GM13977 (cell line): ENCODE data around the gene RNF166.
A peak's percentile ranks its signal among the peaks of the same experiment; 100 is the strongest.

Experiments used
- DNase-seq: peaks from one replicate; pipeline ENCODE4 v3.0.0; 2012; ENCODE audit warnings: low spot score
- in situ Hi-C: fragments of 300-500 bp; cut with MboI; formaldehyde crosslinking; loops from one replicate; pipeline ENCODE4 v1.12.0; 2022; ENCODE audit warnings: low sequenced_read_pairs, low pct_unique_long_range_greater_than_20kb, mixed read lengths, inconsistent platforms; ENCODE audit not compliant: unreplicated experiment
- TF ChIP-seq, protein P1 (sequence below): IDR thresholded peaks from 2 replicates; pipeline ENCODE4 v1.5.1; 2012; ENCODE audit warnings: mild to moderate bottlenecking, control low read depth; ENCODE audit not compliant: insufficient read depth; ENCODE audit errors: extremely low read depth, missing control alignments

RNF166 gene

DNA sequence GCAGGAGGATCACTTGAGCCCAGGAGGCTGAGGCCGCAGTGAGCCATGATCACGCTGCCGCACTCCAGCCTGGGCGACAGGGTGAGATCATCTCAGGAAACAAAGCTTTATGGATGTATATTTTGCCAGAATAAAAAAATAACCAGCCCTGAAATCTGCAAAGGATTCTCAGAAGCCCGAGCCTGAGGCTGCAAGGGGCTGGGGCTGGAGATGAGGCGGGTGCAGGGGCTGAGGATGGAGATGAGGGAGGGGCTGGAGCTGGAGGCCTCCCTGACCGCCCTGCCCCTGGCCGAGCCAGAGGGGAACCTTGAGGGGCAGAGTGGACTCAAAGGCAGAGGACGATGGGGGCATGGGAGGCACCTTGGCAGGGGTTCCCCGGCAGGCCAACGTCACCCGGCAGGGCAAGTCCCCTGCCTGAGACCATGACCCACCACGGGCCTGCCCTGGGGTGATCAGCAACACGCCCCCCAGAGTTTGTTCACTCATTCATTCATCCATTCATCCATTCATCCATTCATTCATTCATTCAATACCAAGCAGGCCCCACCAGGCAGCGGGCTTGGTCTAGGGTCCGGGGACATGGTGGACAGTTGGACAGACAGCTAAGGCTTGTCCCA, 46.3 kb upstream of the RNF166 start:
- no peak for DNase-seq
- in situ Hi-C loops, result no loop called here
- TF ChIP-seq, protein P1, sequence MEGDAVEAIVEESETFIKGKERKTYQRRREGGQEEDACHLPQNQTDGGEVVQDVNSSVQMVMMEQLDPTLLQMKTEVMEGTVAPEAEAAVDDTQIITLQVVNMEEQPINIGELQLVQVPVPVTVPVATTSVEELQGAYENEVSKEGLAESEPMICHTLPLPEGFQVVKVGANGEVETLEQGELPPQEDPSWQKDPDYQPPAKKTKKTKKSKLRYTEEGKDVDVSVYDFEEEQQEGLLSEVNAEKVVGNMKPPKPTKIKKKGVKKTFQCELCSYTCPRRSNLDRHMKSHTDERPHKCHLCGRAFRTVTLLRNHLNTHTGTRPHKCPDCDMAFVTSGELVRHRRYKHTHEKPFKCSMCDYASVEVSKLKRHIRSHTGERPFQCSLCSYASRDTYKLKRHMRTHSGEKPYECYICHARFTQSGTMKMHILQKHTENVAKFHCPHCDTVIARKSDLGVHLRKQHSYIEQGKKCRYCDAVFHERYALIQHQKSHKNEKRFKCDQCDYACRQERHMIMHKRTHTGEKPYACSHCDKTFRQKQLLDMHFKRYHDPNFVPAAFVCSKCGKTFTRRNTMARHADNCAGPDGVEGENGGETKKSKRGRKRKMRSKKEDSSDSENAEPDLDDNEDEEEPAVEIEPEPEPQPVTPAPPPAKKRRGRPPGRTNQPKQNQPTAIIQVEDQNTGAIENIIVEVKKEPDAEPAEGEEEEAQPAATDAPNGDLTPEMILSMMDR, result no peak

DNA sequence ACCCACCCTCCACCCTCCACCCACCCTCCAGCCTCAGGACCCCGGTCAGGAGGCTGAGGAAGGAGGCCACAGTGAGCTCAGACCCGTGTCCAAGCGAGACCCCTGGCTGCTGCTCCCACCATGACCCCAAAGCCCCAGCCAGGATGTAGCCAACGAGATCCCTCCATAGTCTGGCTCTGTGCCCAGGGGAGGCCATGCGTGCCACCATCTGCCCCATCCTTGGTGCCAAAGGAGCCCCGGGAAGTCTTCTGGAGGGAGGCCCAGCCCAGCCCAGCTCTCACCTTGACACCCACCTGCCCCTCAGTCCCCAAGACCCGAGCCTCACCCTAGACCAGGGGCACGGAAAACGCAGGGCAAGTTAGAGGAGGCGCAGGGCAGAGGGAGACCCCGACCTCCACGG, 44.6 kb upstream of the RNF166 start:
- in situ Hi-C loops, result no loop called here
- DNase-seq, result no peak
- TF ChIP-seq, protein P1, result no peak

DNA sequence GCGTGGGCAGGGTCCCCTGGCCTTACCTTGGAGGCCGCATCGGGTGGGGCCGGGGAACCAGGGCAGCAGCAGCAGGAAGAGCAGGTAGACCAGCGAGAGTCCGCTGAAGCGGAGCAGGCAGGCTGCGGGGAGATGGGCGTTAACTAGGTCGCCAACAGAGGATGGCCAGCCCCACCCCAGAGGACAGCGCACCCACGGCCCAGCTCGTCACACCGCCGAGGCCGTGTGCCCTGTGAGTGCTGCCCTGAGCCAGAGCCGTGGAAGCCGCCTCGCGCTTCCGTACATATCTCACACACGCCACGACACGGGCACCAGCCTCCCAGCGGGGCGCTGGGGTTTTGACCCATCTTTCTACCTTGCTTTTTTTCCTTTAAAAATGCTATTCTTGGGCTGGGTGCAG, 43.1 kb upstream of the RNF166 start:
- in situ Hi-C loops, result no loop called here
- TF ChIP-seq, protein P1, result no peak
- DNase-seq, result no peak

DNA sequence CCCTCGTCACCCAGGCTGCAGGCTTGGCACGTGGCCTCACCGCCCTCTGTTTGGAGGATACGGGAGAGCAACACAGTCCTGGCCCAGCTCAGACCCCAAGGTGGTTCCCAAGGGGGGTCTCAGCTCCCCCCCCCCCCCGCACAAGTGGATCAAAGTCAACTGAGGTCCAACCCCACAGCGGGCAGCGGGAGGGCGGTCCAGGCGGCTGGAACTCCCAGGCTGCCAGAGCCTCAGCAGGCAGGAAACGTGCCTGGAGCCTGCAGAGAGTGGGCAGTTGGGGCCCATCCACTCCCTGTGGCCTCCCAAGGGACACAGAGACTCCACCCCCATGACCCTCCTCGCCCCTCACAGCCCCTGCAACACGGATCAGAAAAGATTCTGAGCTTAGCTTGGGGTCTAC, 42.2 kb upstream of the RNF166 start:
- TF ChIP-seq, protein P1, result no peak
- DNase-seq, result no peak
- in situ Hi-C loops, result no loop called here

DNA sequence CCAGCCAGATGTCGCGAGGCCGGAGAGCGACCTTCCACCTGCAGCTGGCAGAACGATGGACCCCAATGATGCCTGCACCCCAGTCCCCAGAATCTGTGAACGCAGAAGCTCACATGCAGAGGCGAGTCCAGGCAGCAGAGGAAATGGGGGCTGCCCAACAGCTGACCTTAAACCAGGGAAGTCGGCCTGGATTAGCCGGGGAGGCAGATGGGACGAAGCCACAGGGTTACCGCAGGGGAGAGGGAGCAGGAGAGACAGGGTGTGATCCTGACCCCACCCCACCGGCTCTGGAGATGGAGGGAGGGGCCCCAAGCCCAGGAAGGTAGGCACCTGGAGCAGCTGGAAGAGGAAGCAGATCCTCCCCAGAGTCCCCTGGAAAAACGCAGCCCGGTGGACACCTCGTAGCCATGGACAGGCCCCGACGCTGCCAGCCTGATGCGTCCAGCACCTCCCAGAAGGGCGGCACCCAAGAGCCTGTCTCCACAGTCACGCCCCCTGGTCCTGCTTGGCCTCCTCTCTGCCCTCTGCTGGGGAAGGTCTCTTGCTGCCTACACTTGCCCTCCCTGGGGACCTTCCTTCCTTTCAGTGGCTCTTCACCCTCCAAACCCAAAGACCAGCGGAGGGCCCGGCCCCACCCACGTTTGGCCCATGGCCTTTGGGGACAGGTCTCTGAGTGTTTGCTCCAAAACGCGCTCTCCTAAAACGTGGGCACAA, 41.5 kb upstream of the RNF166 start:
- peak; percentile 74 for DNase-seq
- in situ Hi-C loops, result no loop called here
- TF ChIP-seq, protein P1, result peak; percentile 39

DNA sequence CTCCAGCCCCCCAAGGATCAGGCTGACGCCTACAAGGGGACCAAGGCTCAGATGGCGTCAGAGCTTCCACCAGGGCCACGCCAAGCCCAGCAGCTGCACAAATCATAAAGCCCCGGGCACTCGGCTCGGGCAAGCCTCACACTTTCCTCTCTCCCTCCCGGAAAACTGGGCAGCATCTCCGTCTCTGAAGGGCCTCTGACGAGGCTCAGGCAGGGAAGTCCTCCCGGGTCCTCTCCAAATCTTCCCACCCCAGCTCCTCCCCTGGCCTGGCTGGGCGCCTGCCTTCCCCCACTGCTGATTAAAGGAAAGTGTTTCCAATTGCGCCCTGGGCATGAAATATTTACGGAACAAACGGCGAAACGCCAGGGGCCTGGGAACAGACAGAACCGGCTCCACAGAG, 40.3 kb upstream of the RNF166 start:
- in situ Hi-C loops, result no loop called here
- DNase-seq, result no peak
- TF ChIP-seq, protein P1, result no peak
